HG03108 (cell line): Measurements from ENCODE around the gene AHI1.

ENCODE experiments used
- ATAC-seq: cut with Tn5 transposase; IDR thresholded peaks from one replicate; pipeline ENCODE4 v1.9.1; 2021; ENCODE audit warnings: moderate library complexity; ENCODE audit not compliant: unreplicated experiment

Gene AHI1

DNA sequence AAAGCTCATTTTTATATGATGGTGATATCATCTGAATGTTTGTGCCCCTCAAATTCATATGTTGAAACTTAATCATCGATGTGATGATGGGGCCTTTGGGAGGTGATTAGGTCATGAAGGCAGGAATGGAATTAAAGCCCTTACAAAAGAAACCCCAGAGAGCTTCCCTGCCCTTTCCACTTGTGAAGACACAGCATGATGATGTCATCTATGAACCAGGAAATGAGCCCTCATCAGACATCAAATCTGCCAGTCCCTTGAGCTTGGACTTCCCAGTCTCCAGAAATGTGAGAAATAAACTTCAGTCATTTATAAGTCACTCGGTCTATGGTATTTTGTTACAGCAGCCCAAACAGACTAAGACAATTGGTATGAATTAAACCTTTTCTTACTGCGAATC is 163.4 kb downstream of the AHI1 start:
- no peak for ATAC-seq

DNA sequence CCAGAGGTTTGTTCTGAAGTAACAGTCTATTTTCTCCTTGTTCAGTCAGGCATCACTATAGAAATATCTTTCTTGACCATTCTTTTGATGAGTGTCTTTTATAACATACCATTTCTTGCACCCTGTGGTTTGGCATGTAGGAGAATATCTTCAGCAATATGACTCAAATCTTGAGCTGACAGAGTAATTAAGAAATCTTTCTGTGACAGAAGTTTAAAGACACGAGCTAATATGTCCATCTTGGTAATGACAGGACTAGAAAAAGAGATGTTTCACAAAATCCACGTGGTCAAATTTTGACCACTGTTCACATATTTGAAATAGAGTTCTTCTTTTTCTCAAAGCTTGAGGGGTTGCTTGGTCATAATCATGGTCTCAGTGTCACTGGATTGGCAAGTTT is 166.5 kb downstream of the AHI1 start:
- ATAC-seq: no peak

DNA sequence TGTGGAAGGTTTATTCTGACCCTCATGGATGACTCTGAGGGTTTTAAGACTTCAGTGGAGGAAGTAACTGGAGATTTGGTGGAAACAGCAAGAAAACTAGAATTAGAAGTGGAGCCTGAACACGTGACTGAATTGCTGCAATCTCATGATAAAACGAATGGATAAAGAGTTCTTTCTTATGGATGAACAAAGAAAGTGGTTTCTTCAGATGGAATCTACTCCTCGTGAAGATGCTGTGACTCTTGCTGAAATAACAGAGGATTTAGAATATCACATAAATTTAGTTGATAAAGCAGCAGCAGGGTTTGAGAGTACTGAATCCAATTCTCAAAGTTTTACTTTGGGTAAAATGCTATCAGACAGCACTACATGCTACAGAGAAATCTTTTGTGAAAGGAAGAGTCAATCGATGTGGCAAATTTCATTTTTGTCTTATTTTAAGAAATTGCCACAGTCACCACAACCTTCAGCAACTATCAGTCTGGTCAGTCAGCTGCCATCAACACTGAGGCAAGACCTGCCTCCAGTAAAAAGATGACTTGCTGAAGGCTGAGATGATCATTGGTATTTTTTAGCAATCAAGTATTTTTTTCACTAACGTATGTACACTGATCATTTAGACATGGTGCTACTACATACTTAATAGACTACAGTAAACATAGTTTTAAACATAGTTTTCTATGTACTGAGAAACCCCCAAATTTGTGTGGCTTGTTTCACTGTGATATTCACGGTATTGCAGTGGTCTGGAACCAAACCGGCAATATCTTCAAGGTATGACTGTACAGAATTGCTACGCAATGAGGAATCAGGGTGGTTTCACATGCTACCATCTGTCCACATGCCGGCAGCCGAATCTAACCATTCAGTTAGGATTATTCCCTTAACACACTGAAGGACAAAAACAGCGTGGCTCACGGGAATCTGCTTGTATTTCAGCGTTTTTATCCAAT is 167.4 kb downstream of the AHI1 start:
- peak; percentile 89 for ATAC-seq

DNA sequence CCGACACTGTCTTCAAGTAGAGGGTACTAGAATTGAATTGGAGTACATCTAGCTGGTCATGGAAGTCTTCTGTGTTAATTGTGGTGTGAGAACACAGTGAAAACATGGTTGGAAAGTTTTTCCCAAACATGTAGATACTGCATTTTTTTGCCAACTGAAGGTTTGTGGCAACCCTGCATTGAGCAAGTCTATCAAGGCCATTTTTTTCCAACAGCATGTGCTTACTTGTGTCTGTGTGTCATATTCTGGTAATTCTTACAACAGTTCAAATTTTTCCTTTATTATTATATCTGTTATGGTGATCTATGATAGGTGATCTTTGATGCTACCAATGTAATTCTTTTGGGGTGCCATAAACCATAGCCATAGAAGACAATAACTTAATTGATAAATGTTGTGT is 169.4 kb downstream of the AHI1 start:
- ATAC-seq: no peak

DNA sequence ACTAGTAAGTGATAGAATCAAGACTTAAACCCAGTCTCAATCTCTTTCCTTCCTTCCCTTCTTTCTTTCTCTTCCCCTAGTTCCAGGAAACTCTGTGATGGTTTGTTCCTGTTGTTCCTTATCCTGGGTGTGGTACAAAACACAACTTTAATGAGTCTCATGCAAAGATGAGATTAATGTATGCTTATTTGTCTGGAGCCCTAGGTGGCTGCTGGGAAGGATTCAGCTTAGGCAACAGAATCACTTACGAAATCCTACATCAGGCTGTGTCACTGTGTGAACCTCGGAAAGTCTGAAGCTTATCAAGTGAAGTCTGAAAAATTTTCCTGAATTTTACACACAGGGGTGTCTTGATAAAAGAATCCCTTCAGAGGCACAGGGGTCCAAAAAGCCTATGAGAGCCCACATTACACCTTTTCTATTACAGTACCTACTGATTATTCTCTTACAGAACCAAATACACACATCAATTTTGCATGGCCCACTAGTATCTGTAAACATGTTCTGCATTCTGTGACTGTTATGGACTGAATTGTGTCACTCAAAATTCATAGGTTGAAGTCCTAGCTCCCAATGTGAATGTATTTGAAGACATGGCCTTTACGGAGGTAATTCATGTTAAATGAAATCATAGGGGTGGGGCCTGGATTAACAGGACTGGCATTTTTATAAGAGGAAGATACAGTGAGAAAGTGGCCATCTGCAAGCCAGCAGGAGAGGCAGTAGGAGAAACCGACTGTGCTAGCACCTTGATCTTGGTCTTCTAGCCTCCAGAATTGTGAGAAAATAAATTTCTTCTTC is 171.7 kb downstream of the AHI1 start:
- ATAC-seq: no peak

DNA sequence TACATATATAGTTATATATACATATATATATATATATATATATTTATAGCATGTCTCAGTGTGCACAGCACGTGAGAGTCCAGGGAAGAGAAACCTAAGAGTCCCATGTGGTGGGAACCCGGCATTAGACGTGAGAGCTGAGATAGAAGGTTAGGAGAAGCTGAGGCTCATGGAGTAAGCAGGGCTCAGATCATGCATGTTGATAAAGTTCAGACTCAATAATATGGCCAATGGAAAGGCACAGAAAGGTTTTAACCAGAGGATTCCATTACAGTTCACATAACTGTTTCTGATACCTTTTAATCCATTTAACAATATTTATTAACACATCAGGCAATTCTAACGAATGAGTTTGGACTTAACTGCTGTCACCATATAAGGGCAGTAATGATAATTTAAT is 173.0 kb downstream of the AHI1 start:
- ATAC-seq: no peak

DNA sequence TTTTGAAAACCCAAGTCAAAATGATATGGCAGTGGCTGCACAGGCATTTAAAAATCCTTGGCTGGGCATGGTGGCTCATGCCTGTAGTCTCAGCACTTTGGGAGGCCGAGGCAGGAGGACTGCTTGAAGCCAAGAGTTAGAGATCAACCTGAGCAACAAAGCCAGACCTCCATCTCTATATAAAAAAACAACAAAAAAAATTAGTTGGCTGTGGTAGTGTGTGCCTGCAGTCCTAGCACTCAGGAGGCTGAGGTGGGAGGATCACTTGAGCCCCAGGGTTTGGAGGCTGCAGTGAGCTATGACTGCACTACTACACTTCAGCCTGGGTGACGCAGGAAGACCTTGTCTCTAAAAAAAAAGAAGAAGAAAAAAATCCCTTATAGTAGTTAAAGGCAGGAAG is 173.6 kb downstream of the AHI1 start:
- no peak for ATAC-seq

DNA sequence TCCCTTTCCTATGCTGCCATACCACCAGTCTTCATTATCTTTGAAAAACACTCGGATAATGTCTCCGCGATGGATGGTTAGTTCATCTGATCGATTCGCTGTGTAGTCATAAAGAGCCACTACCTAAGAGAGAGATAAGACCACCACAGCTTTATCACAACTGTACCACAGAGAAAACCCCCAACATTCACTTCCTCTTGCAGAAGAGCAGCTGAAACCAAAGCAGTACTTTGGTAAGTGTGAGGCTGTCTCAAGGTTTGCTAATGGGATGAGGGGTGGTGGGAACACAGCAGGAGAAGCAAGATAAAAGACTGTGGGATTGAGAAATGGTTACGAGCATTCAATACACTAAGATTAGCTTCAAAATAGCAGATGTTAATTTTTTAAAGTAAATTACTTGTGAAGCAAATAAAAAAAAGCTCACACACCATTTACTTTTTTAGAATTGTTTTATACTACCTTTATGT is 174.3 kb downstream of the AHI1 start:
- ATAC-seq: peak; percentile 97

DNA sequence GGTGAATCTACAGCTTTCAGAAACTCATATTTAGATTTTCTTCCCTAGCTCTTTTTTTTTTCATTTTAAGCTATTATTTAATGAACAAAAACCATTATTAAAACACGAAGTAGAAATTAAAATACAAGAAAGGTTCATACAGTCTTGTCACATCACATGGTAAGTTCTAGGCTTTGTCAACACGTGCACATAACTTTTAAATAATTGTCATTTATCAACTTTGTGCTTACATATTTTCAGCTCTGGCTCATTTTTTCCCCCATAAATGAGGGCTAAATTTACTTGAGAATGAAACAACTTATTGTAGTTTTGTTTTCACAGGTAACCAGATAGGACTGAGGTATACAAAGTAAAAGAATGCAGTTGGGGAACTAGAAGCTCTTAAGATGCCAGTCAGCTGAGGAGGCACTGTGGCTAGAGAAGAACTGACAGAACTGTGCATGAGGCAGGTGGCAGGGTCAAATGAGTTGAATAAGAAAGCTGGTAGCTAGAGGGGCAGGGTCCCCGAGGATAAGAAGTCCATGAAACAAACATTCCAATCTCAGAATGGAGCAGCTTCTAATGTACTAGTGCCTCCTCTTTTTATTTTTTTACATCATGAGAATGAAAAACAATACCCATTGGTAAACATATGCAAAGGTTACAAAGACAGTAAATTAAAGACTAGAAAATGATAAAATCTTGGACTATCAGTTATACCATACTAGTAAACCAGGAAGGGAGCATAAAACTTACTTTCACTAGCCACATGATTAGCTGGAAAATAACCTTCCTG is 174.9 kb downstream of the AHI1 start:
- ATAC-seq: peak; percentile 54

DNA sequence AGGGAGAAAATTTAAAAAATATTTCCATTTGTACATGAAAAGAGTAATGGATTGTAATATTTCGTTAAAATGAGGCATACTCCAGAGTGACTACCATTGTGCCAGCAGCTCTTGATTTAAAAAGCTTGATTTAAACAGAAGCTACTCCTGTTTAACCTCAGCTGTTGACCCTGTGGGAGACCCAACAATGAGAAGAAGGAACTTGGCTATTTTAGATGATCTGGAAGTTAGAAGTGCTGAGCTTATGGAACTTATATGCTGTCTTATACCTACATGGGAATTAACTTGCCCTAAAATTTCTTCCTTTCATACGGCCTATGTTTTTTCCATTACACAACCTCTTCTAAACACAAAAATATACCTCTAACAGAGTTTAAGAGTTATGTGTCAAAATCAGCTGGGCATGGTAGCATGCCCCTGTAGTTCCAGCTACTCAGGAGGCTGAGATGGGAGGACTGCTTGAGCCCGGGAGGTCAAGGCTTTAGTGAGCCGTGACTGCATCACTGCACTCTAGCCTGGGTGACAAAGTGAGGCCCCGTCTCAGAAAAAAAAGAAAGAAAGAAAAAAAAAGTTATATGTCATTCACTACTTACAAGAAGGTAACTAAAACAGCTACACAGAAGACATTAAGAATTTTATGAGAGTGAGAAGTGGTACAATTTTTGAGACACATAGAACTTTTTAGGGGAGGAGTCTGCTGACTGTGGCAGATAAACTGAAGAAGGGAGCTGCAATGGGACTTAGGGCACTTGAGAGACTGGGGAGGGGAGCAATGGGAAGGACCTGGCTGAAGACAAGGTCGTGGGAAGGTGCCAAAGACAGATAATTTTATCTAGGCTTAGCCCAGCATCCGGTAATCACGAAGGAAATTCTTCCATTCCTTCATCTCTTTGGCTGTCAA is 176.6 kb downstream of the AHI1 start:
- no peak for ATAC-seq

DNA sequence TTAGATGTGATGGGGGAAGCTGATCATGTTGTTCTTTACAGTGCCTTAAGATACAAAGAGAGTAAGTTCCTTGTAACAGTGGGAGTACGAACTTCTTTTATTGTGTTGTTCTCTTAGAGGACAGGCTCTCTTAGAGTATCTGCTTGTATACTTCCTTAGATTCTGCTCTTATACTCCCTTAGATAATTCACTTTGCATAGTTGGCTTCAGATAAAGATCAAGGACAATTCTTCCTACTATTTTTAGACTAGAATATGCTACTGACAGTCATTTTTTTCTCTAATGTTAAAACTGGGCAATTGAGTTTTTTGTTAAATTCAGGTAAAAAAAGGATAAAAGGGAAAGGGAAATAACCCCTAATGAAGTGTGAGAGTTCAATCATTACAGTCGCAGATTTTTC is 177.7 kb downstream of the AHI1 start:
- ATAC-seq: no peak

DNA sequence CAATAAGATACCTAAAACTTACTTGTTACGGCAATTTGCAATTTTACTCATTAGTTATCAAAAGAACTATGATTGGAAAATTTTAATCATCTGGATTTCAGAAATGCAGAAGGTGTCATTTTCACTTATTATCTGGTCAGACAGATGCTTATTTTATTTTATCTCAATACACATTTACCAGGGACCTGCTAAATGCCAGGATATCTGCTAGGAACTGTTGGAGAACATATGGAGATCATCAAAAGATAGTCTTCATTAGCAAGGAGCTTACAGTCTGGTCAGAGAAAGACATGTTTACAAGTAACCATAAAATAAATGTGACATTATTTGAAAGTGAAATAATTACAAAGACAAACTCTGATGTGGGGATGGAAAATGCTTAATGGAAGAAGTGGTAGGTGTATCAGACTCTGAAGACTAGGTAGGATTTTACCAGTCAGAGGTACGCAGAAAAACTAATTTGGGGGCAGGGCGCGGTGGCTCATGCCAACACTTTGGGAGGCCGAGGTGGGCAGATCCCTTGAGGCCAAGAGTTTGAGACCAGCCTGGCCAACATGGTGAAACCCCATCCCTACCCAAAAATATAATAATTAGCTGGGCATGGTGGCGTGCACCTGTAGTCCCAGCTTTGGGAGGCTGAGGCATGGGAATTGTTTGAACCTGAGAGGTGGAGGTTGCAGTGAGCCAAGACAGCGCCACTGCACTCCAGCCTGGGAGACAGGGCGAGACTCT is 178.6 kb downstream of the AHI1 start:
- no peak for ATAC-seq

DNA sequence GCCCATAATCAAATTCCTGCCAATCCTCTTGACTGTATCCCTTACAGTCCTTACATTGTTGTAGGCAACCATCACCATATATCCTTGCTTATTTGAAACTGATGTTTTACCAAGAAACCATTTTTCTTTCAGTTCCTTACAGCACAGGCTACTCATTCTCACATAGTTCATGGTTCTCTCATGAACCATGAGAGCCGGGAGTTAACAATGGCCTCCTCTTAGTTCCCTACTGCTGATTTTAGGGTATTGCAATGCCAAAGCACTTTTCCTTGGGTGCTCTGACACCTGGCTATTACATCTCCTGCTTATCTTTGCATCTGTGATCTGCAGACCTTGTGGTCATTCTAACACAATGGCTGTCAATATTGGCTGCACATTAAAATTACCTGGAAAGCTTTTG is 183.0 kb downstream of the AHI1 start:
- no peak for ATAC-seq

DNA sequence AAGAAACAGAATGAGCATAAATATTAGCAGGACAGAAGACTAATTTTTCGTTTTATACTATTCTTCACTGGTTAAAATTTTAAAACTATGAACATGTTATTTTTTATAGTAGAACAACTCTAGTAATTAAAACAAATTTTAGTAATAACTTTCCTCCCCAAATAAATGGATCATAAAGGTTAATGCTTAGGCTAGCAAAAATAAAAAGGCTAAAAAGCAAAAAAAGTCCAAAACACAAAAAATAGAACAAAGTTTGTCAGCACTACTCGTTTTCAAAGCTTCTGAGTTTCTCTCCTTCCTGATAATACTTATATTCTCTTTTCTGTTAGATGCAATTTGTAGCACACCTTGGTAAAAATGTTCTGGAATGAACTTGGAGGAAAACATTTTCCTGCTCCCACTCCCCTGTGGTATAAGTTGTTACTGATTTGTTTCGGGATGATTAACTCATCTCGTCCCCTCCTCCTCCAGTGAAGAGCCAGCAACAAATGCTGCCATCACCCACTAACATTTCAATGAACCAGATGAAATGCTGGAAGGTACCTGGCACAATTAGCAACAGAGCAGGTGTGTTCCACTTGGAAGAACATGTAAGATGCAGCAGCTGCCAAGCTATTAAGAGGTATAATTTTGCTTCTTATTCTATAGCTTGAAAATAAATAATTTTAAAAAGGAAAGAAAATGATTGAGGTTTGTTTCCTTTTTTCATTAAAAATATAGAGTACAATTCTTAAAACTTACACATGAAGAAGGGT is 185.9 kb downstream of the AHI1 start:
- ATAC-seq: no peak

DNA sequence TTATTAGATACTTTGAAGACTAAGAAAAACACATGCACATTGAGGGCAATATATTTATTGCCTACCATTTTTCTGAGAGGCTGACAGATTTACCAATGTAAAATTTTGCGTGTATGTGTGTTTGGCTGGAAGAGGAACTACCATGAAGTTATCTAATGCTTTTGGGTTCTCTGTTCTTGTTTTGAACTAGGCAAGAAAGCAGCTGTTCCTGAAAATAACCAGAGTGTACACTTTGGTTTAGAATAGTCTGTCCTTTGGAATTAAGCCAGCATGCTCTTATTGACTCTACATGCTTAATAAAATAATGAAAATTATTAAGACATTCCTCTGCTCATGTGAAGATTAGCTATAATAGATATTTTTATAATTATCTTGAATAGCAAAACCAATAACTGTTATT is 187.2 kb downstream of the AHI1 start:
- no peak for ATAC-seq

DNA sequence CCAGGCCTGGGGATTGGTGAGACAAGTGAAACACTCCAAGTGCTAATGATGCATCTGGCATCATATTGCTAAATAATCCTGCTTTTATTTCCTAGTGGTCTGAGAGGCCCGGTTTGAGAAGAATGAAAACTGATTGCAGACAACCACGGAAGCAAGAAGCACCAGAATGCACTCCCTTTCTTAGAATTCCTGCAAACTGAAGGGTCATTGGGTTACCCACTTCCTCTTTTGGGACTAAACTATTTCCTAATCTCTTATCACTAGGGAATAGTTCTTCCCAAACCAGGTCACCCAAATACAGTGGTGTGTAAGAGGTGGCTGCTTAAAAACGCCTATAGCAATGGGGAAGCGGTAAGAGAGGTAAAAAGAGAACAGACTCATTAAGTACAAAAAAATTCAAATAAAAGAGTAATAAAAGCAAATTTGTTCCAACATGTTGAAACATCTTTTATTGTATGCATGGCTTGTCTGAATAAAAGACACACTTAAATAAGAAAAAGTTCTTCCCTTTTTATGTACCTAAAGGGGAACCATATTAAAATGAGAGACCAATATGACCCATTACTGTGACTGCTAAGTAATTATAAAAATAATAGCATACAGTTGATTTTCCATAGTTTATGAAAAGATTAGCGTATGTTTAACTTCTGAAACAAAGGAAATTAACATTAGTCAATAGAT is 190.7 kb downstream of the AHI1 start:
- no peak for ATAC-seq

DNA sequence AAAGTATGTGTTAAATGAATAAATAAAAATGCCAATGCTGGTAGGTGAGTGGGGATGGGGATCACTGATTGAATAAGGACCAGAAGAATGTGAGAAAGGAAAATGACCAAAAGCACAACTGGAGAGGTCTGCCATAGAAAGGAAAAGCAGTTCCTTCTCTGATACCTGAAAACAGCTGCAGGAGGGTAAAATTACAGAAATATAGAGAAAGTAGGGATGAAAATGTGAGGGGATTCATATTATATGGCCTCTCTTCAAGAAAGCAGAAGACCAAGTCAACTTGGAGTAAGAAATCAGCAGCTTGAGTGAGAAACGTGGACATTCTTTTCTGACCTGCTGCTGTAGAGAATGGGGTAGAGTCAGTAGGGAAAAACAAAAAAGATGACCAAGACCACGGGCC is 191.4 kb downstream of the AHI1 start:
- no peak for ATAC-seq

DNA sequence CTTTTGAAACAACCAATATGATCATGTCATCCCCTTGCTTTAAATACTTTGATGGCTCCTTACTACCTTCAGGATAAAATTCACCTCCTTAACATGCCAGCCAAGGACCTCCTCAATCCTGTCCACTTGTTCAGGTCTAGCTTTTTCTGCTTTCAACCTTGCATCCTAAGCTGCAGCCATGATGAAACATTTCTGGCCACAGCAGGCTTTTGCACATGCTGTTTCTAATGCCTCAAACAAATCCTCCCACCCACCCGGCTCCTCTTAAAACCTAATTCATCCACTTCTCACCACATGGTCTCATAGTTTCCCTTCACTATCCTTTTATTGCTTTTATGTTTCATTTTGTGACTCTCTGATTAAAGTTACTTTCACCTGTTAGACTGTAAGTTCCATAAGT is 191.9 kb downstream of the AHI1 start:
- no peak for ATAC-seq
